HG03439 (cell line): ENCODE measurements around the gene ALG9.
A peak's percentile ranks its signal among the peaks of the same experiment; 100 is the strongest.
"Not testable (repeated sequence)": the region's sequence is repeated elsewhere in the genome, so short reads cannot be mapped to it uniquely, and the experiment has no call there.

Source experiments
- ATAC-seq: cut with Tn5 transposase; IDR thresholded peaks from one replicate; pipeline ENCODE4 v1.9.1; 2021; ENCODE audit warnings: mild to moderate bottlenecking, moderate library complexity; ENCODE audit not compliant: unreplicated experiment

The ALG9 gene

DNA sequence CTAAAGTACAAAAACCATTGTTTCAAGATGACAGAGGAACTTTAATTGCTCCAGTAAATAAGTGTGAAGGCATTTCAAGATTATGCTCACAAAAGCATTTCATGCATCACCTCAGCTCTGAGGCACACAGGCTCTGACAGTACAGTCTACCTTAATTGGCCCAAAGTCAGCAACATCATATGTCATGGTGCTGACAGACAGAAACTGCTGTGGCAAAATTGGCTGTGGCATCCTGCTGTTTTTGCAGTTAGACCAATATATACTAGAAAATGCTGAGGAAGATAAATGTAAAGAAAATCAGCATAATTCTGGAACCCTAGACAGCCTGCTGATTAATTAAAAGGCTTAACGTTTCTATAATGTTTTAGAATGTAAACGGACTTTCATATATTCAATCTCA is 70.2 kb downstream of the ALG9 start:
- no peak for ATAC-seq

DNA sequence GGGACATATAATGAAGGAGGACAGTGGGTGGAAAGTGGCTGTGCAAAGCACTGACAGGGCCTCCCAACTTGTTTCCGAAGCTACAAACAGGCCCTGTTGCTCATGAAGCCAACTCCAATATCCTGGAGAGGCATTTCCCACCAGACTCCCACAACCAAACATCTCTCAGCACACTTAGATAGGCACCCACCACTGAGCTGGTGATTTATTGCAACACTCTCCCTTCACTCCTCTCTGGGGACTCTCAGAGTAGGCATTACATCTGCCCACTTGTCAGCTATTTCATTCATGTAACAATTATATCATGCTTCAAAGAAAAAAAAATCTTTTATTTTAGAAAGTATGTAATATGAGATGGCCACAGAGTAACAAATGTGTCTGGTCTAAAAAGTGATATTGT is 73.1 kb downstream of the ALG9 start:
- no peak for ATAC-seq

DNA sequence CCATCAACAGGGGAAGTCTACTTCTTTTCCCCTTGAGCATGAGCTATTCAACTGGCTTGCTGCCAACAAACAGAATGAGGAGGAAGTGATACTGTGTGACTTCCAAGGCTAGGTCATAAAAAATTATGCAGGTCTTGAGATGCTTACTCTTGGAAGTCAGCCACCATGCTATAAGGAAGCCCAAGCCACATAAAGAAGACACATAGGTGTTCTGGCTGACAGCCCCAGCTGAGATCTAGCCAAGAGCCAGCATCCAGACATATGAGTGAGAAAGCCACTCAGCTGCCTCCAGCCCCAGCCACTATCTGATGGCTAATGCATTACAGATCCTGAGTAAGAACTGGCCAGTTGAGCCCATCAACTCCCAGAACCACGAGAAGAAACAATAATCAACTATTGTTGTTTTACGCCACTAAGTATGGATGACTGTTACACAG is 74.2 kb downstream of the ALG9 start:
- no peak for ATAC-seq

DNA sequence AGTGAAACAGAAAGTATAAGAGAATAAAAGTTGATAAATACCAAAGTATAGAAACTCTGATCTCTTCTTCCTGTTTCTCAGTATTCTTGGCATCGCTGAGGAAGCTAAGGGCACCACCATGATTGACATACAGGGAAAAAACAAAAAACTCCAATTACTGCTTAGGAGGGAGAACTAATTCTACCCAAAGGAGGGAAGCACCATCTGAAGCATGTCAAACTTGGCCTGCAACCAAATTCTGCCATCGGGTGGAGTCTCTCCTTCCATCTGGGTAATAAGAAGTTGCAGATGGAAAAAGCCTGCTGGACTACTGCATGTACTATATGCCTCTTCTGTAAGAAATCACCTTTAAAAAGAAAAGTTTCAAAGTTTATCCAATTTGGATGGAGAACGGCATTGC is 74.7 kb downstream of the ALG9 start:
- ATAC-seq, result no peak

DNA sequence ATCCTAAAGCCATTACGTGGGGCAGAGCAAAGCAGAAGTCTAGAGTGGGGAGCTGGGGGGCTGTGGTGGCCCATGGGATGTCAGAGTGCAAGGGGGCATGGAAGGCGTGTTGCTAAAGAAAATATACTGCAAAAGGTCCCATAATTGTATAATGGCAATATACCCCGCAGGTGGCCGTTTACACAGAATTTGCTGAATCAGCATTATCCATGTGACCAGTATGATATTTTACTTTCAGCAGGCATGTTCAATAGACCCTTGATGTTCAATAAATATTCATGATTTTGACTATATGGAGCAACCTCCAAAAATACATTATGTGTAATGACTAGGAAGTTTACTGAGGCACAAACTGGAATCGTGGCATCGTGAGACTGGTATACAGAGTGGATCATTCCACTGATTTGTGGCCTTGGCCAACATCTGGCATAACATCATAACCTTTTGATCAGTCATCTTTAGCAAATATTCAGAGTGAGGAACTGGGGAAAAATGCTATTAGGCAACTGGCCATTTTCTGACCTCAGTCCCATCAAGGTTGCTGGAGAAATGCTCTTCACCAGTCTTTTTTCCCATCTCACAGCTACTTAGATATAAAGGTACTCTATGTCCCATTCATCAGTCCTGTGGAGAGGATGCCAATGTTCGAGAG is 75.9 kb downstream of the ALG9 start:
- ATAC-seq, result no peak

DNA sequence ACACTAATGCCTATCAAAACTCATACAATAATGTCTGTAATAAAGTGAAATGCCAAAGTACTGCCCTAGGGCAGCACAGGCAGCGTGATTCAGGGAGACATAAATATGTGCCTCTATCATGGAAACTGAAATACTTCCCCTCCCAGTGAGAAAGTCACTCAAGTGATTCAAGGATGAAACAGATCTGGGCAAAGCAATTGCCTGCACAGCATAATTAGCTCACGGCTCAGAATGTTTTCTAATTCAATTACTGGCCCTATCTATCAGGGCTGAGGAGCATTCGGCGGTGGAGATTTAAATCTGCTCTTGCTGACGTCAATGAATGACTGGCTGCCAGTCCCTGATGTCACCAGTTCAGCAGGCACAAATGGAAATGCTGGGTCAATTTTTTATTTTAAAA is 77.5 kb downstream of the ALG9 start:
- ATAC-seq, result no peak

DNA sequence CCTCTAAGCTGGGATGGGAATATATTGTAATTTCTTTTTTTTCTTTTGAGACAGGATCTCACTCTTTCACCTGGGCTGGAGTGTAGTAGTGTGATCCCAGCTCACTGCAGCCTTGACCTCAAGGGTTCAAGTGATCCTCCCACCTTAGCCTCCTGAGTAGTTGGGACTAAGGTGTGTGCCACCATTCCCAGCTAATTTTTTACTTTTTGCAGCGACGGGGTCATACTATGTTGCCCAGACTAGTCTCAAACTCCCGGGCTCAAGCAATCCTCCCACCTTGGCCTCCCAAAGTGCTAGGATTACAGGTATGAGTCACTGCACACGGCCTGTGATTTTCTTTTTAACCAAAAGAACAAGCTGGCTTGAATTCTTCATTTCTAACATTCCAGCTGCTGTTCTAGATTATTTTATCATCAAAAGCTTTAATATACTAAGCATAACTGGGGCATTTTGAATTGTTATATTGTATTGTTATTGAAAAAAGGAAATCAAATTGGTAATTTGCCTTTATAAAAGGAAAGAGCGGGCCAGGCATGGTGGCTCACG is 78.4 kb downstream of the ALG9 start:
- ATAC-seq, result no peak

DNA sequence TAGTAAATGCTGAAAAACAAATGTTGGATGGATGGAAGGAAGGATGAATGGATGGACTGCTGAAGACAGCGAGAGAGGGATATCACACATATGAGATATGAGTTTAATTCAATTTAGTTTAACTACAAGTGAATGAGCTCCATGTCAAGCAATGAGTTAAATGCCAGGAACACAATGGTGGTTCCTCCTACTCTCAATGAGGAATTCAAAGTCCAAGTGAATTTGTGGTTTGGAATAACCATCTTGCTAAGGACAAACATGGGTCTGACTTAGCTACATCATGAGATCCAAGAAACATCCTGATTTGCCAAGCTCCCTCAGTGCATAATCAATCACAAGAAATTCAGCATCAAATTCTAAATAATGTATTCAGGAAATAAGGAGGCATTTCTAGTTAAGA is 79.1 kb downstream of the ALG9 start:
- no peak for ATAC-seq

DNA sequence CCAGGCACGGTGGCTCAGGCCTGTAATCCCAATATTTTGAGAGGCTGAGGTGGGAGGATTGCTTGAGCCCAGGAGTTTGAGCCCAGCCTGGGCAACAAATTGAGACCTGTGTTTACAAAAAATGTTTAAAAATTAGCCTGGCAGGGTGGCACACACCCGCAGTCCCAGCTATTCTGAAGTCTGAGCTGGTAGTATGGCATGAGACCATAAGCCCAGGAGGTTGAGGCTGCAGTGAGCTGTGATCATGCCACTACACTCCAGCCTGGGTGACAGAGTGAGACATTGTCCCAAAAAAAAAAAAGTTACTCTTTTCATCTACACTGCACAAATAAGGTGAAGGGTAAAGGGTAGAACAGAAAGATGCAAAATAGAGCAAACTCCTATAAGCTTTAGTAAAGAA is 82.9 kb downstream of the ALG9 start:
- no peak for ATAC-seq

DNA sequence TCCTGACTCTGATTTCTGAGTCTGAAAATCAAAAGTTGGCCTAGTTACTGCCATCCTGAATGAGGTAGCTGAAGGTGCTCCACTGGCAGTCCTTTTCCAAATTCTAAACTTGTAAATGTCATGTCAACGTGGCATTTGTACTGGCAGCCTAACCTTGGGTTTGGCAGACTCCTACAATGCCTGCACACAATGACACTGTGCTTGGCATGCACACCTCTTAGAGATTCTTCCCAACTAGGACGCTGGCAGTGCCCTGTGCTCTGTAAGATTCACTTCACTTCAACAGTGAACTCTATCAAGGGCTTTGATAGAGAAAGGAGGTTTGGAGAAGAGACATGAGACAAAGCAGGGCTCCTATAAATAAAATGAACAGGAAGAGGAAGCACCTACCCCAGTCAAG is 83.3 kb downstream of the ALG9 start:
- ATAC-seq, result no peak

DNA sequence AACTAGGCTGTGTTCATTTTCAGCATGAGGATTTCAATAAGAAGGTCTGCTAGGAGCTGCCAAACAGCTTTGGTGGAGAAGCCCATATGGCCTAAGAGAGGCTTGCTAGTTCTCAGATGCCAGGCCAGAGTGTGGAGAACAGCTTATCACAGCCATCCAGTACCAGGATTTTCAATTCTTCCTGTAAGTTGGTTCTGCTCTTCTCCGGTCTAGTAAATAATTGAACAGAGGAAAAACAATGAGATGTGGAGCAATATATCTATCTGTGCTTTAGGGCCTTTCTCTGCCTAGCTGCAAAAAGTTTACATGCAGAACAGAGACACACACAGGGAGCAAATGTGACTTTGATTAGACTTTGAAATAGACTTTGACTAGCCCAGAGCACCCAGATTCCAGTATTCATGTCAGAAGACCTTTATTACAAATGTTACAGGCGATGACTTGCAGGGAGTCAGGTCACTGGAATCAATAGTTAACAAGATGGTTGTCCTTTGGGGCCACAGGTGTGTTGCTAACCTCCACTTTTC is 85.4 kb downstream of the ALG9 start:
- no peak for ATAC-seq

DNA sequence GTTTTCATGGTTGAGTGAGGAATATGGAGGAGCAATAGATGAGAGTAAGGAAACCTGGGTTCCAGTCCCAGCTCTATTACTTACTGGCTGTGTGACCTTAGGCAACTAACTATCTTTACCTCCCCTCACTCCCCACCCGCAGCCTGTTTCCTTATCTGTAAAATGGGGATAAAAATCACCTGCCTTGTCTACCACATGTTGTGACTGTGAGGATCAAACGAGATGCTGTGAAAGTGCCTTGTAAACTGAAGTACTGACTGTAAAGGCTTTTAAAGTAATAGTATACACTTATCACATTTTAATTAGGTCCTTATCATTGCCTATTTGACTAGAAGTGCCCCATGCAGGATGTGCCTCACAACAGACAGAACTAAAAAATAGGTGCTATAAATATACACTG is 86.3 kb downstream of the ALG9 start:
- no peak for ATAC-seq

DNA sequence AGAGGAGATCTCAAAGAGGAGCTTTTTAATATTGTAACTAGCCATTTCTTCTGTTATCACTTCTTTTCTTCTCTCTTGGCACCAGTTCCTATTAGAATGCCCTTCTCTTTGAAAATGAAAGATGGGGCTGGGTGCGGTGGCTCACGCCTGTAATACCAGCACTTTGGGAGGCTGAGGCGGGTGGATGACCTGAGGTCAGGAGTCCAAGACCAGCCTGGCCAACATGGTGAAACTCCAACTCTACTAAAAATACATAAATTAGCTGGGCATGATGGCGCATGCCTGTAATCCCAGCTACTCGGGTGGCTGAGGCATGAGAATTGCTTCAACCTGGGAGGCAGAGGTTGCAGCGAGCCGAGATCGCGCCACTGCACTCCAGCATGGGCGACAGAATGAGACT is 87.1 kb downstream of the ALG9 start:
- not testable (repeated sequence) for ATAC-seq

DNA sequence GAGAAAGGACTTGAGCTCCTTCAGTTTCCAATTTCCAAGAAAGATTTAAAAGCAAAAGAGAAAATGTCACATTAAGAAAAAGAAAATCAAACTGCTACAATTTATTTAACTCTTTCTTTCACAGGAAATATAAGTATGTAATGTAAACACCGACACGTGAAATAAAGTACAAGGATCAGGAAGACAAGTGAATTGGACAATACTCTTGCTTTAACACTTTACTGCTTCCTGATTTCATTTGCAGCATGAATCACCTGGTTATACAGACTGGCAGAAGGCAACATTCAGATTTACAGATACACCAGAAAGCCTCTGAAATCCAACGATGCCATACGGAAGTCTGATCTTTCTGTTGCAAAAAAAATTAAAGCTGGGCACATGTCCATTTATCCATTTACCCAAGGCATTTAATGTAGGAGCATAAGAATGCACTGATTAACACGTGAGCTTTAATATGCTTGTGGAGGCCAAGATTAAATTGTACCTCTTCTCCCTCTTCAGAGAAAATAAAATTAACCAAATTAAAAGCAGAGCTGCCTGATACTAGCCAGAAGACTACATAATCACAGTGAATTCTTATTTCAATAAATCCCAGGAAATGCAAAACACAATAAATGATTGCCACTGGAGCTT is 89.2 kb downstream of the ALG9 start:
- no peak for ATAC-seq

DNA sequence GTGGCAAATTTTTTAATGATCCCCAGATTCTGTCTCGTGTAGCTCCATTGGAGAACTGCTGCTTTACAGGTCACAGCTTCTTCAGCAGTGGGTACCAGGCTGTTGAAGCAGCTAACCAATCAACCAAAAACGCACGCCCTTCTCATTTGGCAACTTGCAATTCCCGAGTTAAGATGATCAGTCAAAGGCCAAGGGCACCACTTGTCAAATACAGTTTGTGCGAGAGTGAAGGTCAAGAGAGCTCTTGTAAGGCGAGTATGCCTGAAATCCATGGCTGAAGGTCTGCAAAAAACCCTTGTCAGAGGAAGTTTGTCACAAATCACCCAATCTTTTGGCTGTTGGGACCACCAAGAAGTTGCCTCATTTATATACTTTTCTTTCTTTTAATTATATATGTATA is 92.3 kb downstream of the ALG9 start:
- no peak for ATAC-seq

DNA sequence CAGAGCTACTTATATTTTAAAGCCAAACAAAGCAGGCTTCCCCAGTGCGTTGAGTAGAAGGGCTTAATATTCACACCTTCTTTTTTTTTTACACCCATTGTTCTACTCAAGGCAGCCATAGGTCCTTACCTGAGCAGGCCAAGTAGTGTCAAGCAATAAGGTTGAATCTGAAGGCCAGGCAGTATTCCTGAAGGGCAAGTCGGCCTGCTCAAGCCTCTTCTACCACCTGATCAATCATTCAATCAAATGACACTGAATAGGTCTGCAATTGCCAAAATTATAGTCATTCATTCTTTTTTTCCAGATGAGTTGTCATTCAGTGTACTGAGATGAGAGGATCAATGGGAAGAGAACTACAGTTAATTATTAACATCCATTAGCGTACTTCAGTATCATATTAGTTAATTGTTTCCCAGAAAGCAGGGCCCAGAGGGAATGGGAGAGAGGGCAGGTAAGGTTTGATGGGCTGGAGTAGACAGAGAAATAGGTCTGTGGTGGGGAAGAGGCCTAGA is 93.3 kb downstream of the ALG9 start:
- no peak for ATAC-seq

DNA sequence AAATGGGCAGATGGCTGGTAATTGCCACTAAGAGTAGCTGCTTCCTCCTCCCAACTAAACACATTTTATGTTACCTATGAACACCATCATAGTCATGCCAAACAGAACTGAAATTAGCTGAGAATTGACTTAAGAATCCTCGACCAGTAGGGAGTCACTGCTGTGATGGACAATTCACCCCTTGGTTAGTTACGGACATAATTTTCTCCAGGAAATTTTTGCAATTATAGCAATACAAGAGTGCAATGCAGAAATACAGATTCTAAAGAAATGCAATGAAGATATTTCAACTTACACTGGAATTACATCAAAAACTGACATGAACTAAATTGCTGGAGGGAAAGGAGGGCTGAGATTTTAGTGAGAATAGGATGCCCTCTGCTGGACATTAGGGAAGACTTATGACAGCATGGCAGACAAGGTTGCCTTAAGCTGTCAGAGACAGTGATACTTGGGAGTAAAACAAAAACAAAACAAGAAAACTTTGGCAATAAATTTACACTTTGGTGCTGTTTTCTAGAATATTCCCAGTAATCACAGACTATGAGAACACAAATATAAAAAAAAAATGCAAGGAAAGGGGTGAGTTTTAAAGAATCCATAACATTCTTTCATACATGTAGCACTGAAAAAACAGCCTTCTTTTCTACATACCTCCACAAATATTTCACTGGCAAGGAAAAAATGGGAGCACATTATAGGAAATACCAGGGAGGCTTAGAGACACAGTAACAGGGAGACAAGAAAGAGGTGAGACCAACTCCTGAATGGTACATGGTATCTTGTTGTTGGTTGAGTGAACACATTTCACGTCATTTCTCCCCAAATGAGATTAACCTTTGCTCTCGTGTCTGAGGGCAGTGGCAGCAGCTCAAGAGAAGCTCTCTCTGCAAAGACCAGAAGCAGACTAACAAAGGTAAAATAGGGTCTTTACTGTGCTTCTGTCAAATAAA is 94.0 kb downstream of the ALG9 start:
- ATAC-seq, result peak; percentile 60

DNA sequence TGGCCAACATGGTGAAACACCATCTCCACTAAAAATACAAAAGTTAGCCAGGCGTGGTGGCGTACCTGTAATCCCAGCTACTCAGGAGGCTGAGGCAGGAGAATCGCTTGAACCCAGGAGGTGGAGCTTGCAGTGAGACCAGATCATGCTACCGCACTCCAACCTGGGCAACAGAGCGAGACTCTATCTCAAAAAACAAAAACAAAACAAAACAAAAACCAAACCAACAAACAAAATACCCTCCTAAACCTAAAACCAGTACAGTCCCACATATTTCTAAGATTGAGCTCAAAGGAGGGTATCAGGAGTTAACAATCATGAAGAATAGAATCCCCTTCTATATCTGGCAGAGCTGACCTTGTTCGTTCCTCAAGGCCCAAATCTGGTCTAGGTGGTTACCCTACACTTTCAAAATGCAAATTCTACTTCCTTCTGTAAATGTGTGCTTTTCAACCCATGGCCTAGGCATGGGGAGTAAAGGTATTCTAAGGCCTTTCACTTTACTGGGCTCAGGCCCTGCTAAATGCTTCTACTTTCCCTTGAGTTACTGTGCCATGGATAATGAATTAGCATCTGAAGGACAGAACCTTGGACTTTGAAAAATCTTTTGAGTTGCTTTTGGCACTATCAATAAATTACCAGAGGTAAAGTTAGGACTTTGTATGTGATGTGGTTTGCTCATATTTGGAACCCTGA is 94.8 kb downstream of the ALG9 start:
- ATAC-seq, result peak; percentile 94

DNA sequence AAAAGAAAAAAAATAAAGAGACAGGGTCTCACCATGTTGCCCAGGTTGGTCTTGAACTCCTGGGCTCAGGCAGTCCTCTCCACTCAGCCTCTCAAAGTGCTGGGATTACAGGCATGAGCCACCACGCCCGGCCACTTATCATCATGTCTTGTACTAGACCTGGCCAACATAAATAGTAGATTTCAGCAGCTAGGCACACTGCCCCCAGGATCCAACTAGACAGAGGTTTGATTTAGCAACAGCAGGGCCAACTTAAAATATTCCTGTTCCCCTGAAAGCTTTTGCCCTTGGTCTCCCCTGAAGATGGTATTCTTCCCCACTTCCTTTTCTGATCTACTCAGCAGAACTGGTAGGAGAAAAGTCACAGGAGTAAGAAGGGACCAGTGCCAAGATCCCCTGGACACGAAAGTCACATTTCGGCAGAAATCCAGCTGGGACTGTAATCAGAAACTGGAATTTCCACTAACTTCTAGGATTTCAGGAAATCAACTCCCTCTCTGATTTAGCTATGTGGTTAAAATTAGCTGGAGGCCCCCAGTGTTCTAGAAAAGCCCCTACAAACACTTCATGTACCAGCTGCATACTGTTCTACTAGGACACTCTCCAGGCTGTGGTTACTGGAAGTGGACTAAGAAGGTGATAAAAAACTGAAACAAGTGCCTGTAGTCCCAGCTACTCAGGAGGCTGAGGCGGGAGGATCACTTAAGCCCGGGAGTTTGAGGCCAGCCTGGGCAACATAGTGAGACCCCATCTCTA is 96.2 kb downstream of the ALG9 start:
- ATAC-seq, result no peak

DNA sequence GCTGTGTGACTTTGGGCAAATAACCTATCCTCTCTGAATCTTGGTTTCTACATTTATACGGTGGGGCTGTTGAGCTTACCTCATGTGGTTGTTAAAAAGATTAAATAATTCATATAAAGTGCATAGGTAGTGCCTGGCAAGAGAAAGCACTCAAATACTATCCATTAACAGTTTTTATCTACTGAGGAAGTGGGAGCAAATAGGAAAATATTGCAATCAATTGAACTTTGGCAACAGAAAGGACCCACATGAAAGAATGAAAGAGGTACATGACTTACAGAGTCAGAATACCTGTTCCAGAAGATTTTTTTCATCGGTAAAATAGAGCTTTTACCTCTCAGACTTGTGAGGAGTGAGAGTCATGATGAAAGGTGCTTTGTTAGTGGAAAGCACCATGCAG is 98.8 kb downstream of the ALG9 start:
- ATAC-seq, result no peak
